HG03159 (cell line): ENCODE data around the gene LDLRAD3.
"Not testable (repeated sequence)": the region's sequence is repeated elsewhere in the genome, so short reads cannot be mapped to it uniquely, and the experiment has no call there.

Source experiments
- ATAC-seq: cut with Tn5 transposase; IDR thresholded peaks from one replicate; pipeline ENCODE4 v1.9.1; 2021; ENCODE audit warnings: mild to moderate bottlenecking, moderate library complexity; ENCODE audit not compliant: unreplicated experiment

The LDLRAD3 gene

DNA sequence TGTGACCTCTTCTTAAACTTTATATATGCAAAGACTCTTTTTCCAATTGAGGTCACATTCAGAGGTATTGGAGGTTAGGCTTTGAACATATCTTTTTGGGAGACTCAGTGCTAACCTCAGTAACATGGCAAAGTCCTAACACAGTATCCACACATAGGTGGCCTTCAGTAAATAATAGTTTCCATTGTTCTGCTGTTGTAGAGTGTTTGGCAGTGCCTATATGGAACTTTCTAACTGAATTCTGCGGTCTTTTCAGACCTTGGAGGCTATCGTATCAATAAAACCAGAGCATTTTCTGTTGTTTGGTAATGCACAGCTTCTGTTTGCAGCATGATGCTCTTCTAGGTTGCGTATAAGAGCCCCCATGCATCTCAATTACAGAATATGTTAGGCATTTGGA, 47.0 kb downstream of the LDLRAD3 start:
- ATAC-seq, result no peak

DNA sequence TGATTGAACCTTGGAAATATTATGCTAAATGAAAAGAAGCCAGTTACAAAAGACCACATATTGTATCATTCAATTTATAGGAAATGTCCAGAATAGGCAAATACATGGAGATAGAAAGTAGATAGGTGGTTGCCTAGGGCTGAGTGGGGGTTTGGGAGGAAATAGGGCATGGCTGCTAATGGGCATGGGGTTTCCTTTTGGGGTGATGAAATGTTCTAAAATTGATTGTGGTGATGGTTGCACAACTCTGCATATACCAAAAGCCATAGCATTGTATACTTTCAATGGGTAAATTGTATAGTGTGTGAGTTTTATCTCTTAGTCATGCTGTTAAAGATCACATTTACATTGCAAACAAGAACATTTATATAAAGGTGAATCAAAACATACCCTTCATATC, 48.7 kb downstream of the LDLRAD3 start:
- ATAC-seq, result no peak

DNA sequence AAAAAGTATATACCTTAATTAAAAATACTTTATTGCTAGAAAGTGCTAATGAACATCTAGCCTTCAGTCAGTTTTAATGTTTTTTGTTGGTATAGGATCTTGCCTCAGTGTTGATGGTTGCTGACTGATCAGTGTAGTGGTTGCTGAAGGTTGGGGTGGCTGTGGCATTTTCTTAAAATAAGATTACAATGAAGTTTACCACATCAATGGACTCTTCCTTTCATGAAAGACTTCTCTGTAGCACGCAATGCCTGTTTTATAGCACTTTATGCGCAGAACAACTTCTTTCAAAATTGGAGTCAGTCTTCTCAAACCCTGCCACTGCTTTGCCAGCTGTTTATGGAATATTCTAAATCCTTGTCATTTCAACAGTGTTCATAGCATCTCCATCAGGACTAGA, 50.6 kb downstream of the LDLRAD3 start:
- ATAC-seq, result no peak

DNA sequence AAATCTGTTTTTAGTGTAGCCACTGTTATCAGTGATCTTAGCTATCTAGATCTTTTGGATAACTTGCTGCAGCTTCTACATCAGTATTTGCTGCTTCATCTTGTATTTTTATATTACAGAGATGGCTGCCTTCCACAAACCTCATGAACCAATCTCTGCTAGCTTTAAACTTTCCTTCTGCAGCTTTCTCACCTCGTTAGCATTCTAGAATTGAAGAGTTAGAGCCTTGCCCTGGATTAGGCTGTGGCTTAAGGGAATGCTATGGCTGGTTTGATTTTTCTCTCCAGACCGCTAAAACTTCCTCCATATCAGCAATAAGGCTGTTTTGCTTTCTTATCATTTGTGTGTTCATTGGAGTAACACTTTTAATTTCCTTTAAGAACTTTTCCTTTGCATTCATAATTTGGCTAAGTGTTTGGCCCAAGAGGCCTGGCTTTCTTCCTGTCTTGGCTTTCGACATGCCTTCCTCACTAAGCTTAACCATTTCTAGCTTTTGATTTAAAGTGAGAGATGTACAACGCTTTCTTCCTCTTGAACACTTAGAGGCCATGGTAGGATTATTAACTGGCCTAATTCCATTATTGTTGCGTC, 51.9 kb downstream of the LDLRAD3 start:
- no peak for ATAC-seq

DNA sequence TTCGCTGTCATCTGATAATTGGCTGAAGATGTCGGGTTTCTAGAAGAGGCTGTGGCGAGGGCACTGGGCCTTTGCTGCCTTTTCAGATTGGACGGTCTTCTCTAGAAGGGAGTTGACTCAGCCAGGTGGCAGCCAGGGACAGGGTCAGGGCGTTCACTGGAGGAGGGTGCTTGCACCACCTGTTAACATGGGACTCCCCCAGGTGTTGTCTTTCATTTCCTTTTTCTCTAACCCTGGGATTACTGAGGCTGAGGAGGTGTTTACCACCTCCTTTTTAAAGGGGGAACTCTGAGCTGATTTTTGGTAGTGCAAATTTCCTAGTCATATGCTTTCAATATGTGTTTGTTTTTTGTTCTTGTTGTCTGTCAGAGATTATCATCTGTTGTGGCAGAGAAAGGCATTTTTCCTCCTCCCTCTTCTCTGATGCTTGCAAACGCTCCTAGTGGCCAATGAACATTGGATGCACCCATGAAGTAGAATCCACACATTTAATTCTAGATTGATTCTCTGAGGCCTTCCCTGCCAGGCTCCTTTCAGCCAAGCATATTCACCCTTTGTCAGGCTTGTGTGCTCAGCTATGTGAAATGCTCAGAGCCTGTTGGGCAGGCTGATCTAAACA, 54.1 kb downstream of the LDLRAD3 start:
- ATAC-seq, result no peak

DNA sequence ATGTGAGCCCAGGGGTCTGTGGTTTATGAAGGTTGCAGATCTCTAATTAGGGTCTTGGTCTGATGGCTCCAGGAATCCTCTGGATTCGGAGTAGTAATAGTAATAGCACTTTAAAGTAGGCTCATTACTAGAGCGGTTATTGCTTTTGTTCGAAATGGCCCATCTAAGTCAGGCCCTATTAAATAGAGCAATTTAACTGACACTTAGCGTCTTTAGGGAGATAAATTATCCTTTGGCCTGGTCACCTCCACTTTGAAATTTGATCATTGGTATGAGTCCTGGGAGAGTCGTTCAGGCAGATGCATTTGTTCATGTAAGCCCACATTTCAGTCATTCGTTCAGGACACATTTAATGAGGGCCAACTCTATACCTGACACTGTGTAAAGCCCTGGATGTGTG, 54.8 kb downstream of the LDLRAD3 start:
- ATAC-seq, result no peak

DNA sequence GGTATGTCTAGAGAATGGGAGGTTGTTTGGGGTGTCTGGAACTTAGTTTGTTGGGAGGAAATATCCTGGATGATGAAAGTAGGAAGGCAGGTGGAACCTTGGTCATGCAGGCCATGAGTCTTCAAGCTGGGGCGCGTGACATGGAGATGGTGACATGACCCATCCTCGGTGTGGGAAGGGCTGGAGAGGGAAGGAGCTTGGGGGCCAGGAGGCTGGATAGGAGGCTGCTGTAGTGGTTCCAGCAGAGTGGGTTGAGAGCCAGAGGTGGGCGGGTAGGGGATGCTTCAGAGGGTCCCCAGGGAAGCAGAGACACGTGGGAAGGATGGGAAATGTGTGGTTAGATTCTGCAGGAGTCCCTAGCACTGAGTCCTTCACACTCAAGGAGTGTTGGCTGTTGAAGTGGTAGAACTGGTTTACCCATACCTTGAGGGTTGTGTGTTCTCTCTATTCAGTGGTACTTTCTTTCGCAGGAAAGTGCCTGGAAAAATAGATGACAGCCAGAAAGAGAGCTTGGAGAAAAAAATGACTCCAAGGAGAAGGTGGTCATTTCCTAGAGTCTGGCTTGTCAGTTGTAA, 56.8 kb downstream of the LDLRAD3 start:
- ATAC-seq, result no peak

DNA sequence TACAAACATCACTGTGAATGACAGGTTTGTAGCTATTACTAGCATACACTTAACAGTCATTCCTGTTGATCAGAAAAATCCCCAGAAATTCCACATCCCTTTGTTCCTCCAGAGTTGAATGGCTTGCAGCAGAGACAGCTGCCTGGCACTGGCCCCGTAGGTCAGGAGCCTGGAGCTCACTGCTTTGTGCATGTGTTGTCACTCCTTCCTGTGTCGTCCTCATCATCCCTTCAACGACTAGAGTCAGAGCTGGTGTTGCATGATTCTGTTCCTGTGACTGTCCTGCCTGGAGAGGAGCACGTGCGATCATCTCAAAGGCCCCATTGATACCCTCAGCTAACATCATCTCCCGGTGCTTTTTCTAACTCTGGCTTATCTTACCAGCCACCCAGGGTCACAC, 58.3 kb downstream of the LDLRAD3 start:
- no peak for ATAC-seq

DNA sequence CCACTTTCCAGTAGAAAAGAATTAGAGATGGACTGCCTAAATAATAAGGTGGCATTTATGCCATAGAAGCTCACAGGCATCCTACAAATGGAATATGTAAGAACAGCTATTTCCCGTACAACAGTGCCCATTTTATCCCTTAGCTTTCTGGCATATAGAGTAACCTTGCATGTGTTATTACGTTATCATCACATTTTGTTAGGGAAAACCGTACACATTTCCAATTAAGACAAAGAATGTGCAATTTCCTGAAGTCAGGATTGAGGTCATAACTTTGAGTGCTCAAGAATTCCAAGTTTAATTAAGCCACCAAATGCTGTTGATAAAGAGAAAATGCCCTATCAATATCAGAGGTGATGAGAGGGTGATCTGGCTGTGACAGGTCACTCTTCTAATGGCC, 58.9 kb downstream of the LDLRAD3 start:
- ATAC-seq, result no peak

DNA sequence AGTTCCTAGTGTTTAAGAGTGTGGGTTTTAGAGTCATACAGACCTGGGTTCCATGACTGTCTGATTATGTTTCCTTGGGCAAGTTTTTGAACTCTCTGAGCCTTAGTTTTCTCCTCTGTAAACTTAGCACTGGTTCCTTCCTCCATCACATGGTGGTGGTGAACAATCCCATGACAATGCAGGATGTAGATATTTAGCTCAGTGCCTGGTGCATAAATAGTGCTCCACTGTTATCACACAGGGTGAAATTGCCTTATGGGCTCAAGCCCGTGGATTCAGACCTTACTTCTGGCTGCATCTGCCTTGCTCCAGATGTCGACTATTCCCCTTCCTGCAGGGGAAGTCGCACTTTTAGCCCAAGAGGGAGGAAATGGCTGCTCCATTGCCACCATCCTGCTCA, 62.7 kb downstream of the LDLRAD3 start:
- ATAC-seq, result no peak

DNA sequence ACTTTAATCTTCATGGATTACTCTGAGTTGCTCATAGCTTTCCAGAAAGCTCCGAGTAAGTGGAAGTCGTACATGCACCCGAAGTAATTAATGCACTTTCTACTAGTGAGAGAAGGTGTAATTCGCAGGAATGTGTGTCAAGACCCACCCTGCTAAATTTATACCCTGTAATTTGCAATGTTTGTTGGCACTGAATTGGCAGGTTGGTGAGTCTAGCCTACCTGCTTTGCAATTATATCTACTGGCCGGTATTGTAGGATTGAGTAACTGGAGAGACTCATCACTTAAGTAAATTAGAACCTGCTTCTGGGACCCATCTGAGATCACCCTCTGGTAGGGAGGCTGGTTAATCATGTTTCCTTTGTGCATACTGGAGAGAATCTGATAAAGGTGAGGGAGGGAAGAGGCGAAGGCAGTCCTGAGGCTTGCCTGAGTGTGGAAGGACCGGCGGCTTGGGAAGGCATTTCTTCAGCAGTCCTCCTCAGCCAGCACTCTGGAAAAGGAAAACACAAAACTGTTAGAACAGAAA, 63.3 kb downstream of the LDLRAD3 start:
- ATAC-seq, result no peak

DNA sequence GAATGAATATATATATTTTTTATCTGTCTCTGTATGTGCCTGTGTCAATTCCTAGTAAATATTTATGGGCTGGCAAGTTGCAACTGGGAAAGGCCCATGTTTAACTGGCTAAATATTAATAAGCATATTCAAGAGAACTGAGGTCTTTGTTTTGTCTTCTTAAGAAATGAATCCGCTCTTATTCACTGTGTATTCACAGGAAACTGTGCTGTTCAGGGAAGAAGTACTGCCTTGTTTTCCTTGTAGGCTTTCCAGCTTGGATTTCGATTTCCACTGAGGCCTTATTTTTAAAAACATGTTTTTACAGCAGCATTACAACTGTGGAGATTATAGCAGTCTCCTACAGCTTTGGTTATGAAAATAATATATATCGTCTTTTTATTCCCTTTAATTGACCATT, 64.7 kb downstream of the LDLRAD3 start:
- ATAC-seq, result no peak

DNA sequence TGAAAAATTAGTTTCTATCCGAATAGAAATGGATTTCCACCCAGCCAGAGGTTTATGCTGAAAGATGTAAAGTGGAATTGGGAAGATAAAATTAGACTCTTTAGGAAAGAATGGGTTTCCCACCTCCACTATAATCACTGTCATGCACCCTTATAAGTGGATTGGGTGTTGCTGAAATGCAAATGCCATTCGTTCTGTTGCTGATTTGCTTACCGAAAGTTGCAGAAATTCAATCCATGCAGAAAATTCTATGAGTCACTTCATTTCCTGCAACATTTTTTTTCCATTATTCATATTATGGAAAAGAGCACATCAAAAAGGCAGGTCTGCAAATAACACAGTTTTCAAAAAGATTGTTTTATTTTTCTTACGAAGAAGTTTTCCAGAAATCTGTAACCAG, 65.6 kb downstream of the LDLRAD3 start:
- ATAC-seq, result no peak

DNA sequence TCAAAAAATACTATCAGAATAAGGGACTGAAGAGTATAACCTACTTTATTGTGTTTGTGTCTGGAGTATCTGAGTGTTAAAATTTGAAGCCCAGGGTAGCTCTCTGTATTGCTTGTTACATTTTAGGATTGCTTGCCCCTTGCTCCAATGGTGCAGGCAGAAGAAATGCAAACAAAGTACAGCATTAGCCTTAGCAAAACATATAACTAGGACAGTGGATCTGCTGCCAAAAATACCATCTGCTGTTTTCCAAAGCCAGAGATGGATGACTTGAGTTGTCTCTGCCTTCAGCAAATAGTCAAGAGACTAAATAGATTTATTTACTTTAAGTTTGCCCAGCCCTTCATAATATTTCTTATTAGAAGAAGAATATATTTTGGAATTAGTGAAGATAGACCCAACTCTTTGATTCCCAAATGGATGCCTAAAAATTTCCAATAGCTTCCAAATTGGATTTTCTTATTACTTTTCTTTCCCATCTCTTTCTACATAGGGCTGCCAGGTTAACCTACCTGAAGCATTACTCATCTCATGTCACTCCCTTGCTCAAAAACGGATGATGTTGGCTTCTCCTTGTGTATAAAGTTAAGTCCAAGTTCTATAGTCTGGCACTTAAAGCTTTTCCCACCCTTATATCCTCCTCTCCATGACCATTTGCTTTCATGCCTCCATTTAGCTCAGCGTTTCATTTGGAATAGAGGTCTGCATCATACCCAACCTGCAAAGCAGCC, 66.3 kb downstream of the LDLRAD3 start:
- ATAC-seq, result no peak

DNA sequence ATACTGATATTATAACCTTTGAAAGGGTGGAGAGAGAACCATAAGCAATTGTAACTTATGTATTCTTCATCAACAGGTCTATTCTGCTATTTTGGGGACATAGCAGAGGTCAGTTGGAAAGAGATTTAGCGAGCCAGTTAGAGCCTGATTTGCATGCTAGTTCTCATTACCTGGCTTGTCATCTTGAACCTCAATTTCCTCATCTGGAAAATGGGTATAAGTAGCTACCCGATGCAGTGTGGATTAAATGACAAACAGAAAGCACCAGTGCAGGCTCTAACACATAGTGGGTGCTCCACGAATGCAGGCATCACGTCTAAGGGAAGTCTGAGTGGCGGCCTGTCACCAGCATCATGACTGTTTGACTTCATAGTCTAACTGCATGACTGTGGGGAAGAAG, 67.7 kb downstream of the LDLRAD3 start:
- no peak for ATAC-seq

DNA sequence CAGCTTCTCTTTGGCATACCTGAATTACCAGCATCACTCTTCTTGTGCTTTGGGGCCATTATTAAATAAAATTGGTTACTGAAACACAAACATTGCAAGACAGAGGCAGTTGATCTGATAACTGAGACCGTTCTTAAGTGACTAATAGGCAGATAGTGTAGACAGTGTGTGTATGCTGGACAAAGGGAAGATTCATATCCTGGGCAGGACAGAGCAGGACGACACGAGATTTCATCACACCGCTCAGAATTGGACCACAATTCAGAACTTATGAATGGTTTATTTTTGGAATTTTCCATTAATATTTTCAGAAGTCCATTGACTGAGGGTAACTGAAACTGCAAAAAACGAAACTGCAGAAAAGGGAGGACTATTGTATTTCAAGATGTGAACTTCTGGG, 68.6 kb downstream of the LDLRAD3 start:
- ATAC-seq, result no peak

DNA sequence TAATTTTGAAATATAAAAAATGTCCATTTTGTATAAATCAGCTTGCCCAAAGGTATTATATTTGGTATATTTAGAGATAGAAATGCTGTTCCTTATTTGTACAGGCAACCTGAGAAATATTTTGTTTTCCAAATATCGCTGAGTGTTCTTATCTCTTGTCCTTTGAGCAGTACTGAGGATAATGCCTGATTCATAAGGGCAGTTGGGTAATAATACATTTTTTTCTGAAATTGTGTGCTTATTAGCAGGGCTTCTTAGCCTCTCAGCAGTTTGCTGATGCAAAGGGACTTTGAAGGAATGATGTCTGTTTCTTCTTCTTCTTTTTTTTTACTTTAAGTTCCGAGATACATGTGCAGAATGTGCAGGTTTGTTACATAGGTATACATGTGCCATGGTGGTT, 69.1 kb downstream of the LDLRAD3 start:
- ATAC-seq, result no peak

DNA sequence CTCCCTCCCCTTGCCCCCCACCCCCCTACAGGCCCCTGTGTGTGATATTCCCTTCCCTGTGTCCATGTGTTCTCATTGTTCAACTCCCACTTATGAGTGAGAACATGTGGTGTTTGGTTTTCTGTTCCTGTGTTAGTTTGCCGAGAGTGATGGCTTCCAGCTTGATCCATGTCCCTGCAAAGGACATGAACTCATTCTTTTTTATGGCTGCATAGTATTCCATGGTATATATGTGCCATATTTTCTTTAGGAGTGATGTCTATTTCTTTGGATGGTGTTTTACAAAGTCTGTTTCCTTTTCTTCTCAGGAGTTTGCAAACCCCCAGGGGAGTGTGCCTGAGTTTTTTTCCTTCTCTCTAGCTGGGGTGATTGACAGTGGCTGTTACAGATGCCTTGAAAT, 69.6 kb downstream of the LDLRAD3 start:
- ATAC-seq, result not testable (repeated sequence)

DNA sequence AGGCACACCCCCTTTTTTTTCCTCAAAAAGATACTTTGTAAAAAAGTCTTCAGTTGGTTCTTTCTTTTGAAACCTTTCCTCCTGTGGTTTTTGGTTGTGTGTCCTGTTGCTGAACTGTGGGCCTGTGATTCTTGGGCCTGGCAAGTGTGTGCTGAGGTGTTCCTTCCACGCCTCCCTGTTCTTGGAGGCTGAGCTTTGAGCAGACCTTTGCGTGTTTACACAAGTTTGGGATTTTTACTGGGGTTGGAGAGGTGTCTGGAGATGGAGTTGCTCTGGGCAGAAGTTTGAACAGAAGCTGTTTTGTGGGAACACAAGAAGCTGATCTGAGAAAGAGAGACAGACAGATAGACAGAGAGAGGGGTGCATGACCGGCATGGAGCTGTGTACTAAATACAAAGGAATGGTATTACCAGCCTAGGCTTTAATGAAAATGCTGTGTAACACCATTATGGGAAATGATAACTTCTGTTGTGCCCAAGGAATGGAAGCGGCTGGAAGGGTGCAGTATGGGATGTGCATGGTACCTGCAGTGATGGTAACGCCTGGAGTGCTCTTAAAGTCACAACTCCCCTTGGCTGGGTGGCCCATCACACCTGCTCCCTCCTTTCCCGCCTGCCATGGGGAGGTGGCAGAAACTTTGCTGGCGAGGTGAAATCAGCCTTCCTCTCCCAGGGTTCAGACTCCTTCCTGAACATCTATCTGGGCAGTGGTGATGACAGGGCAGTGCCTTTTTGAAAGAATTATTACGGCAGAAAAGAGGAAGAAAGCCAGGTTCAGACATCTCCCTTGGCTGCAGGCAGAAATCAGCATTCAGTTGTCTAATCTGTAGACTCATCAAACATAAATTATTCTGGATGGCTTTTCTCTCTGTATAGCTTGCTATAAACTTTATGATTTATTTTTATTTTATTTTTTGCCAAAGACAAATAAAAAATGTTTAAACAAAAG, 70.4 kb downstream of the LDLRAD3 start:
- ATAC-seq, result no peak

DNA sequence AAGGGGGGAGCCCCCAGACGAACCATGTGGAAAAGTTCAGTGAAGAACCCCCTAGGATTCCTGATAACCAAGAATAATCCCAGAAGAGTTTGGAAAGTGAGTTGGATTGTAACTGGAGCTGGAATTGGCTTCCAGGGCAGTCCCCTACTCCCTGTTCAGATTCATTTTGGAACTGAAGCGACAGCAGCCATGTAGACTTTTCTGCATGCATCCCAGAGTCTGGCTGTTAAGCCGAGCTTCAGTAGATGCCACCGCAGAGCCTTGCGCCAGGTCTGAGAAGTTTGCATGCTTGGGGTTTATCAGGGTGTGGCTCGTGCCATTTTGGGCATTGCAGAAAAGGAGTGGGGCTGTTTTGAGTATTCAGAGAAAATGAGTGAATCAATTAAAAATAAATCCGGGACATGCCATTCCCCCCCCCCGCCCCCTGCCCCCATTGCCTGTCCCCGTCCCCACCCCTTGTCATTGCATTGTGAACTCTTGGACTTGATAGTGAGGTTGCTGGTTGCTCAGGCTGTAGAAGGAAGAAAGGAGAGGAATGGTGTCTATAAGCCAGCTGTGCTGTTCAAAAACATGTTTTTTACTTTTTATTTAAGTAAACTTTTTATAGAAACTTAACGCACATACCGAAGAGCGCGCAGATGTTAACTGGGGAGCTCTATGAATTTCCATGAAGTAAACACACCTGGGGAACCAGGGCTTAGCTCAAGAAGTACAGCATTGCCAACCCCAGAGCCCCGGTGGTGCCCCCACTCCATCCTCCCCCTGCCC, 71.2 kb downstream of the LDLRAD3 start:
- ATAC-seq, result no peak
